Hematopoietic multipotent progenitor cell treated with erythropoietin and hydrocortisone succinate and interleukin-3 and kit ligand, for 8 days (in vitro differentiated cells): ENCODE results near the gene GZMM.

Experiments used
- DNase-seq: peaks from one replicate; pipeline ENCODE4 v3.0.0-alpha.2; 2015

The GZMM gene

GRCh38 chr19:535017-535835, 8.6 kb upstream of the GZMM start:
- no peak for DNase-seq

GRCh38 chr19:536031-536880, 7.6 kb upstream of the GZMM start:
- no peak for DNase-seq

DNA sequence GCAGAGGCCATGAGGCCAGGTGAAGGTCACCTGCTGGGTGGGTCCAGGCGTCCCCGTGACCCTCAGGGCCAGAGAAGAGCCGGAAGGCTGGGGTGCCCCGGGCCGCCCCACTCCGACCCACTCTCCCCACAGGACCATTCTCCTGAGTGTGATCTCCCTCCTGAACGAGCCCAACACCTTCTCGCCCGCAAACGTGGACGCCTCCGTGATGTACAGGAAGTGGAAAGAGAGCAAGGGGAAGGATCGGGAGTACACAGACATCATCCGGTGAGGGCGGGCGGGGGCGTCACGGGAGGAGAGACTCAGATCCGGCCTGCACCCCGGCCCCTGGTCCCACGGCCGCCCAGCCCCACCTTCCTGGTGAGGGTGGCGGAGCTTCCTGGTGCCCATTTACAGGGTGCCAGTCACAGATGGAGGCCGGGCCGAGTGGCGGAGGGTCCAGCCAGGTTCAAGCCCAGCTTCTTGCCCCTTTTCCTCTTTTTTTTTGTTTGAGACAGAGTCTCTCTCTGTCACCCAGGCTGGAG, 6.9 kb upstream of the GZMM start:
- DNase-seq = no peak

DNA sequence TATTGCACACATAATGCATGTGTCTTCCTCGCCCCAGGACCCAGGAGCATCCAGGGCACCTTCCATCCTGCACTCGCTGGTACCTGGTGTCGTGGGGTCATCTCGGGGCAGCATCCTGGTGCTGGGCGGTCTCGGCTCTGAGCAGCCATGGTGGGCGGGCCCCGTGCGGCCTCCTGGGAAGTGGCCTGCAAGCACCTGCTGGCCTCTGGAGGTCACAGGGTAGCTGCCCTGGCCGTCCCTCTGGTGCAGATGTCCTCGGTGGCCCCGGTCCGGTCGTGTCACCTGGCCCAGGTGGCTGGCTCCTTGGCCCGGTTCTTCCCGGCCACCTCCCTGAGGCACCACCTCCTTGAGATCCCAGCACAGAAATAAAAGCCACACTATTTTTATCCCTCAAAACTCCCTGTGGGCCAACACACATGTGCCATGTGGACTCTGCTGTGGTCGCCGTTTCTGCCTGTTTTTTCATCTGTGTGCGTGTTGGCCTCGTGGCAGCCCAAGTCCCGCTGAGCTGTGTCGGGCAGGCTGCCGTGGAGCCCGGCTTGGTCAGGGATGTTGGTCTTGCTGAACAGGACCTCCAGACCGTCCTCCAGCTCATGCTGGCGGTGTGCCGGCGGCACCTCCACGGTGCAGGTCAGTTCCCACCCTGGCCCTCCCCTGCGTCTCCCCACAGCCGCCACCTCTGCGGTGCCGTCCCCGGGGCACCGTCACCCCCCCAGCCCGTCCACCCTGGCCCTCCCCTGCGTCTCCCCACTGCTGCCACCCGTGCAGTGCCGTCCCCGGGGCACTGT, 5.0 kb upstream of the GZMM start:
- DNase-seq = no peak

DNA sequence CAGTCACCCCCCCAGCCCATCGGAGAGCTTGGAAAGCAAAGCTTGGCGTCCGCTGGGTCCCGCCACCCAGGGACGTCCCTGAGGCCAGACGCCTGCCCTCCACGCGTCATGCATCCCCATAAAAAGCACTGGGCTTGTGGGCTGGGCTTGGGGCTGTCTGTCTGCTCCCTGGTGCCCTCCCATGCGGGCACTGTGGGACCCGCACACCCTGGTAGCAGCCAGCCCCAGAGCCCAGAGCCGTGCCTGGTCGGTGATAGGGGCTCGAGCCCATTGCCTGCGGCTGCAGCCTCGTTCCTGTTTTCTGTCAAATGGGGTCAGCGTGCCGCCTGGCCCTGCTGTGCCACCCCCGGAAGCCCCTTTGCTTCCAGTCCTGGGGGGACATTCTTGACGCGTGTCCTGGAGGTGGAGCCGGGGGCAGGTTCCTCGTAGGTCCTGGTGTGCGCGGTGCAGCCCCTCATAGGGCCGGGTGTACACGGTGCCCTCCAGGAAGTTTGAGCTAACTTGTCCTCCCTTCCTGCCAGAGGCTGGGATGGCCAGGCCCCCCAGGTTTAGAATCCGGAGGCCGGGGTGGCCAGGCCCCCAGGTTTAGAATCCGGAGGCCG, 4.3 kb upstream of the GZMM start:
- DNase-seq = no peak

GRCh38 chr19:540867-541637, 2.8 kb upstream of the GZMM start:
- no peak for DNase-seq

DNA sequence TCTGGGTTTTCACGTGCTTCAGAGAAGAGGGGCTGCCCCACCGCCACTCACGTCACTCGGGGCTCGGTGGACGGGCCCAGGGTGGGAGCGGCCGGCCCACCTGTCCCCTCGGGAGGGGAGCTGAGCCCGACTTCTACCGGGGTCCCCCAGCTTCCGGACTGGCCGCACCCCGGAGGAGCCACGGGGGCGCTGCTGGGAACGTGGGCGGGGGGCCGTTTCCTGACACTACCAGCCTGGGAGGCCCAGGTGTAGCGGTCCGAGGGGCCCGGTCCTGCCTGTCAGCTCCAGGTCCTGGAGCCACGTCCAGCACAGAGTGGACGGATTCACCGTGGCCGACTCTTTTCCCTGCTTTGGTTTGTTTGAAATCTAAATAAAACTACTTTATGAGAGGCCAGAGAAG, 2.2 kb upstream of the GZMM start:
- no peak for DNase-seq

- no peak for DNase-seq
These were observed 1.5 kb upstream of the GZMM start for GRCh38 chr19:542173-542866.

DNA sequence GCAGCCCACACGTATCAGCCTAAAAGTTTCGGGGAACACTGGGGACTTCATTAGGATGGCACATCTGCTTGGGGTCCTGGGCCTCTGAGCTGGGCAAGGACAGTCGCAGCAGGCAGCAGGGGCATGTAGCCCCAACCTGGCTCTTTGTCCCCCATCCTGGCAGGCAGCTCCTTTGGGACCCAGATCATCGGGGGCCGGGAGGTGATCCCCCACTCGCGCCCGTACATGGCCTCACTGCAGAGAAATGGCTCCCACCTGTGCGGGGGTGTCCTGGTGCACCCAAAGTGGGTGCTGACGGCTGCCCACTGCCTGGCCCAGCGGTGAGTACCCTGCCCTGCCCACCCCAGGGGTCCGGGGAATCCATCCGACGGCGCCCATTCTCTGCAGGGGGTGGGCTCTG, 3.3 kb downstream of the GZMM start:
- DNase-seq = no peak

DNA sequence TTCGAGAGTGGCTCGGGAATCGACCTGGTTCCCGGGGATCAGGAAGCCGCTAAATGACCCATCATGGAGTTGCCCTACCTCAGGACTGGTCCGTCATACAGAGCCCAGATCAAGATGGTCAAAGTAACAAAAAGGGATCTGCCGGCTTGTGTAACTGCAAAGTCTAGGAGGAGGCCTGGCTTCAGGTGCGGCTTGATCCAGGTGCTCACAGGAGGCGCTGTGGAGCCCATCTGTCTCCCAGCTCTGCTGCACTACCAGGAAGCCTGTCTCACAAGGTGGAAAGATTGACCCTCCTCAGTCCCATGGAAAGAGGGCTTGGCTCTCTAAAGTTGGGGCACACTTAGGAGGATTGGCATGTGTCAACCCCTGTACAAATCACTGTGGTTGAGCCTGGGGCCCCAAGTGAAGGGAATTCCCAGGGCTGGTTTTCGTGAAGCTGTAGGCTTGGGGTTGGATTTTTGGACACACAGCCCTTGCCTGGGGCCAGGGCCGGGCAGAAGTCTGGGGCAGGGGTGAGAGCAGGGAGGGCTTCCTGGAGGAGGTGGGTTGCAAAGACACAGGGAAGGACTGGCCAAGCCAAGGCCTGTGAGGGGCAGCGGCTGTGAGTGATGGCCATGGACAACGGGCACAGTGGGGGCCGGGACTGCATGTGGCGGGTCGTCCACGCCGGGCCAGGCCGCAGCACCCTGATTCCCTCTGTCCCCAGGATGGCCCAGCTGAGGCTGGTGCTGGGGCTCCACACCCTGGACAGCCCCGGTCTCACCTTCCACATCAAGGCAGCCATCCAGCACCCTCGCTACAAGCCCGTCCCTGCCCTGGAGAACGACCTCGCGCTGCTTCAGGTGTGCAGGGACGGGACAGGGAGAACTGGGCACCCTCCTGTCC, 4.2 kb downstream of the GZMM start:
- no peak for DNase-seq

DNA sequence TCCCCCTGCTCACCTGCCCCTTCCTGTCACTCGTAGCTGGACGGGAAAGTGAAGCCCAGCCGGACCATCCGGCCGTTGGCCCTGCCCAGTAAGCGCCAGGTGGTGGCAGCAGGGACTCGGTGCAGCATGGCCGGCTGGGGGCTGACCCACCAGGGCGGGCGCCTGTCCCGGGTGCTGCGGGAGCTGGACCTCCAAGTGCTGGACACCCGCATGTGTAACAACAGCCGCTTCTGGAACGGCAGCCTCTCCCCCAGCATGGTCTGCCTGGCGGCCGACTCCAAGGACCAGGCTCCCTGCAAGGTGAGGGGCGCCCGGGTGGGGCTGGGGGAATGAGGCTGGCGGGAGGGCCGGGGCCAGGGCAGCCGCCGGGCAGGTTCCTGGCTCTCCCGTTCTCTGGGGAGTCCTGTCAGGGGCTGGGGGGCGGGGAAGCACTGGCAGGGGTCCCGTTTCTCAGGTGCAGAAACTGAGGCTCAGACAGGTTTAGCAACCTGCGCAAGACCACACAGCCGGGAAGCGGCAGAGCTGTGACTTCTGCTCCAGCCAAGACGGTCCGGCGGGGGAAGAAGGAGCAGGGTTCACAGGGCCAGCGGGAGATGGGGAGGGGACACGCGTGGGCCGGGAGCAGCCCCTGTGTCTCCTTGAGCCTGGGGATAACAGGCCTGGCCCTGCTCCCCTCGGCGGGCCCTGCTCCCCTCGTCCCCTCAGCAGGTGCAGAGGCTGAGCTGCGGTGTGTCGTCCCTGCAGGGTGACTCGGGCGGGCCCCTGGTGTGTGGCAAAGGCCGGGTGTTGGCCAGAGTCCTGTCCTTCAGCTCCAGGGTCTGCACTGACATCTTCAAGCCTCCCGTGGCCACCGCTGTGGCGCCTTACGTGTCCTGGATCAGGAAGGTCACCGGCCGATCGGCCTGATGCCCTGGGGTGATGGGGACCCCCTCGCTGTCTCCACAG, 5.3 kb downstream of the GZMM start:
- DNase-seq = no peak

GRCh38 chr19:554817-555216, 11.0 kb downstream of the GZMM start:
- DNase-seq = no peak

DNA sequence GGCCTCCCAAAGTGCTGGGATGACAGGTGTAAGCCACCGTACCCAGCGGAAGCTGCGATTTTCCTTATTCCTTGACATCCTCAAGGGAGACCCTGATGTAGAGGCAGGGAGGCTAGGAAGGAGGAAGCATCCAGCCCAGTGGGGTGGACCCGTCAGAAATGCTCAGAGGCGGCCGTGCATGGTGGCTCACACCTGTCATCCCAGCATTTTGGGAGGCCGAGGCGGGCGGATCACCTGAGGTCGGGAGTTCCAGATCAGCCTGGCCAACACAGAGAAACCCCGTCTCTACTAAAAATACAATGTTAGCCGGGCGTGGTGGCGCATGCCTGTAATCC, 11.6 kb downstream of the GZMM start:
- DNase-seq = no peak

DNA sequence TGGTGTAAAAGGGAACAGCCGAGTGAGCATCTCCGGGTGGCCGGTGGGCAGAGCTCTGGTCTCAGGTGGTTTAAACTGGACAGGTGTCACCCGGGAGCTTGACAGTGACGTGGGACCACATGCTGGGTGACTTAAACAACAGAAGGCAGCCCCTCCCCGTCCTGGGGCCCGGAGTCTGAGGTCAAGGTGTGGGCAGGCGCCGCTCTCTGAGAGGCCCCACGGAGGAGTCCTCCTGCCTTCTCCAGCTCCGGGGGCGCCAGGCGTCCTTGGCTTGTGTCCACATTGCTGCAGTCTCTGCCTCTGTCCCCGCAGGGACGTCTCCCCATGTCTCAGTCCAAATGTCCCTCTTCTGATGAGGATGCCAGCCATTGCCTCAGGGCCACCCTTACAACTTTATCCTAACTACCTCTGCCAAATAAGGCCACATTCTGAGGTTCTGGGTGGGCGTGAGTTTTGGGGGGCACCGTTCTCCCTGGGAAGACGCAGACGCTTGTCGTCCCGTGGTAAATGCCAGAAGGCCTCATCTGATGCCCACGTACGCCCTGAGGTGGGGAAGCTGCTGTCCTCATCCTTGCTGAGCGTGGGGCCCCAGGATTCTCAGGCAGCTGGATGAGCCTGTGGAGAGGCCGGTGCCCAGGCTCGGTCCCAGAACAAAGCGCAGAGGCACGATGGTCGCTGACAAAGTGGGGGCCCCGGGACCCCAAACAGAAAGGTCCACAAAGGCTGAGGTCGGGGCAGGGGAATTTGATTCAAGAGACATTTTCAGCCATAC, 12.9 kb downstream of the GZMM start:
- no peak for DNase-seq

DNA sequence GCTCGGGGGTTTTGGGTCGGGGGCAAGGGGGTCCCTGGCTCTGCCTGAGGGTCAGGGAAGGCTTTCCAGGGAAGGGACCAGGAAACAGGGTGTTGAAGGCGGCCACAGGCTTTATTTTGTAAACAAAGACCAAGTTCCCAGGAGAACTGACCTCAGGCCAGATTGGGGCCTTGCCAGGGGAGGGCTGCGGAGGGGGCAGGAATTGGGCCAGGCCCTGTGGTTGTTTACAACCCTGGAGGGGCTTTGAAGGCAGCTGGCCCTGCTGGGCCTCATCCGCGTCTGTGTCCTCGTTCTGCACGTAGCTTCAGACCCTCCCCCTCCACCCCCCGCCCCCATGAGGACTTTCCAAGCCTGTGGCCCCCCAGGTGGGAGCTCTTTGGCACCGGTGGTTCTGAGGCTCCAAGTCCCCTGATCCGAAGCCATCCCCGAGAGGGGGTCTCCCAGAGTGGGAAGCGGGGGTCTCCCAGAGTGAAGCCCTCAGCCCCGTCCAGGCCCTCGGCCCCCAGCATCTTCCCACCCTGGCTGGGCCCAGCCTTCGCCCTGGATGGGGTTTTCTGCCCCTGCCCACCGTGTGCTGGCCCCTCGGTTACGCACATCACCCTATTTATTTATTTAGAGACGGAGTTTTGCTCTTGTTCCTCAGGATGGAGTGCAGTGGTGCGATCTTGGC, 15.1 kb downstream of the GZMM start:
- no peak for DNase-seq

DNA sequence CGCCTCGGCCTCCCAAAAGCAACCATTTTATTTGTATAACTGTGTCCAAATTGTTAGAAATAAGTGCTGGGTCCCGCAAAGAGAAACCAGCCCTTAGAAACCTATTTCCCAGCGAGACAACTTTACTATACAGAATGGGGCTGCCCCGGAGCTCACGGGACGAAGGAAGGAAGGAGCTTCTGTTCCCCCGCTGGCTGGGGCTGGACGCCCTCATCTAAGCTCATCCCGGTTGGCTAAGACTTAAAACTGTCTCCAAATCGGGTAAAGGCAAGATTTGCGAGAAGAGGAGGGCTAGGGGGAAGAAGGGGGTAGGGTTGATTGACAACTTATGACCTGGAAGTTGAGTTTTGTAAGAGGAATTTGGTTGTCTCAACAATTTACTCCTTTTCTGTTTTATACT, 16.3 kb downstream of the GZMM start:
- no peak for DNase-seq

DNA sequence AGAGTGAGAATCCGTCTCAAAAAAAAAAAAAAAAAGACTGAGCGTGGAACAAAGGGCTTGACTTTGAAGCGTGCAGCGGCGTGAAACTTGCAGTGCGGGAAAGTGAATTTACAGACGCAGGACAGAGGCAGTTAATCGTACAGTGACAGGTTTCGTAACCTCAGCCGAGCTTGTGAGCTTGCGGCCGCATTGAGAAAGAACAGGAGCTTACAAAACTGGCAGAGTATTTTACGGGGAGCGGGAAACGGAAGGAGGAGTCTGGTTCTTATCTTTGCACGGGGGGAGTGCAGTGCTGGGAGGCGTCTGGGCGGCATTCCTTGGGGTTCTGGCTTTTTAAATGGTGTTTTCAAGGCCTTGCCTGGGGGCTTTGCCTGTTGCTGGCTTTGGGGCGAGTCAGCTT, 22.6 kb downstream of the GZMM start:
- DNase-seq = no peak

DNA sequence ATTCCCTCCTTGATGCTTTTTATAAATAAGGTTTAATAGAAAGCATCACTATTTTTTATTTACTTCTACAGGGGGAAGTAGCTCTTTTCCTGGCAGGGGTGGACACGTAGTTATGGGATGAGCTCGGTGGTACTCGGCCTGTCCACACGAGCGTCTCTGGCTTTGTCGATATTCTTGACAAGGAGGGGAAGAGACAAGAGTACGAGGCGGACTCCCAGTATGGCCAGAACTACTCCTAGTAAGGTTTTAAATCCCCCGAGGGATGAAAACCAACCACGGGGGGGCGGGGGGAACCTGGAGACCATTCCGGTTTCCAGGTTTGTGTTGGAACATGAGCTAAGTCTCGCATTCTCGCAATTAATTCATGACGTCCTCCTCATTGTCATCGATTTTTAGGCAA, 23.0 kb downstream of the GZMM start:
- no peak for DNase-seq
